Smooth muscle cell (in vitro differentiated cells): Measurements from ENCODE around the gene TMEM9. TPM values are rescaled to one million over a fixed set of nuclear protein-coding genes. Genes with fewer than 3 reads are reported as not detected.

ENCODE experiments used
- DNase-seq: peaks from one replicate; lab custom pipeline; 2025; ENCODE audit not compliant: unreplicated experiment; lab: John Stamatoyannopoulos, UW
- H2AFZ ChIP-seq: fragments of 200-600 bp; sonication (generic); 2 replicates; pipeline ENCODE4 v1.6.0; 2016; ENCODE audit warnings: antibody characterized with exemption, low read depth, mild to moderate bottlenecking
- H3F3A ChIP-seq: fragments of 200-600 bp; sonication (generic); 2 replicates; pipeline ENCODE4 v1.6.0; 2017; ENCODE audit warnings: antibody characterized with exemption, low read depth
- H3K27ac ChIP-seq: fragments of 200-600 bp; sonication (generic); 2 replicates; pipeline ENCODE4 v1.5.1; 2016; ENCODE audit warnings: low read depth, mild to moderate bottlenecking
- H3K27me3 ChIP-seq: fragments of 200-600 bp; sonication (generic); 2 replicates; pipeline ENCODE4 v1.6.1; 2016; ENCODE audit warnings: low read depth, mild to moderate bottlenecking
- H3K36me3 ChIP-seq: fragments of 200-600 bp; sonication (generic); 2 replicates; pipeline ENCODE4 v1.5.1; 2016; ENCODE audit warnings: low read depth
- H3K4me1 ChIP-seq: fragments of 200-600 bp; sonication (generic); 2 replicates; pipeline ENCODE4 v1.5.1; 2016; ENCODE audit warnings: low read depth
- H3K4me2 ChIP-seq: fragments of 200-600 bp; sonication (generic); 2 replicates; pipeline ENCODE4 v1.6.0; 2016; ENCODE audit warnings: mild to moderate bottlenecking
- H3K4me3 ChIP-seq: fragments of 200-600 bp; sonication (generic); 2 replicates; pipeline ENCODE4 v1.5.1; 2016; ENCODE audit warnings: mild to moderate bottlenecking
- H3K79me2 ChIP-seq: fragments of 200-600 bp; sonication (generic); 2 replicates; pipeline ENCODE4 v1.6.0; 2016; ENCODE audit warnings: low read depth, mild to moderate bottlenecking
- H3K9ac ChIP-seq: fragments of 200-600 bp; sonication (generic); 2 replicates; pipeline ENCODE4 v1.6.0; 2016; ENCODE audit warnings: low read depth
- H3K9me3 ChIP-seq: fragments of 200-600 bp; sonication (generic); replicated peaks from 2 replicates; pipeline ENCODE4 v1.5.1; 2016; ENCODE audit warnings: low read depth
- H4K20me1 ChIP-seq: fragments of 200-600 bp; sonication (generic); 2 replicates; pipeline ENCODE4 v1.6.0; 2016; ENCODE audit warnings: low read depth
- WGBS: methylation state at CpG from one replicate; pipeline ENCODE4 v1.1.7; 2016; ENCODE audit warnings: low lambda C conversion rate; 5-methylcytosine and 5-hydroxymethylcytosine counted together
- polyA plus RNA-seq: library from polyadenylated mRNA; unstranded; fragments of >200 nt; fragmentation: Nextera tagmentation; extraction: Ambion mirVana; gene quantifications from 2 replicates; pipeline ENCODE4 v1.2.1, GENCODE V29; 2016
- total RNA-seq: library from RNA; depleted of rRNA; stranded (reverse); fragments of >200 nt; gene quantifications from 2 replicates; pipeline ENCODE4 v1.2.3, GENCODE V29; 2014
- TF ChIP-seq, protein P1 (sequence below): fragments of 200-600 bp; sonication (generic); IDR thresholded peaks from 2 replicates; pipeline ENCODE4 v1.5.1; 2017; ENCODE audit warnings: borderline replicate concordance, mild to moderate bottlenecking, antibody characterized with exemption; ENCODE audit not compliant: insufficient read depth, poor library complexity, severe bottlenecking

TMEM9 gene
- total and polyA plus RNA-seq, 2 experiments from 2014 or later, result 153 to 211 TPM

DNA sequence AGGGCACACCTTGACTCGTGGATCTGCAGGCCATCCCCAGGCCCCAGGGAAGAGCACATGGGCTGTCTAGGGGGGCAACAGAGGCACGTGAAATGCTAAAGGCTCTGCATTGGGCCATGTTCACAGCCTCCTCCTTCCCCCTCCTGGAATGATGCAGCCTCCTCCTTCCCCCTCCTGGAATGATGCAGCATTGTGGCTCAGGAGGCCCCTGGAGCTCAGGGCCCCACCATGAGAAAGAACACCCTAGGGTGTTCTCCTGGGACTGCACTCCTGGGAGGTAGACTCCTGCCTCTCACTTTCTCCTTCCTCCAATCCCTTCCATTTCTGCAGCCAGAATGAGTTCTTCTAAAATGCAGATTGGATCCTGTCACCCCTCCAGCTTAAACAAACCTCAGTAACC, 34.8 kb upstream of the TMEM9 start:
- TF ChIP-seq, protein P1, sequence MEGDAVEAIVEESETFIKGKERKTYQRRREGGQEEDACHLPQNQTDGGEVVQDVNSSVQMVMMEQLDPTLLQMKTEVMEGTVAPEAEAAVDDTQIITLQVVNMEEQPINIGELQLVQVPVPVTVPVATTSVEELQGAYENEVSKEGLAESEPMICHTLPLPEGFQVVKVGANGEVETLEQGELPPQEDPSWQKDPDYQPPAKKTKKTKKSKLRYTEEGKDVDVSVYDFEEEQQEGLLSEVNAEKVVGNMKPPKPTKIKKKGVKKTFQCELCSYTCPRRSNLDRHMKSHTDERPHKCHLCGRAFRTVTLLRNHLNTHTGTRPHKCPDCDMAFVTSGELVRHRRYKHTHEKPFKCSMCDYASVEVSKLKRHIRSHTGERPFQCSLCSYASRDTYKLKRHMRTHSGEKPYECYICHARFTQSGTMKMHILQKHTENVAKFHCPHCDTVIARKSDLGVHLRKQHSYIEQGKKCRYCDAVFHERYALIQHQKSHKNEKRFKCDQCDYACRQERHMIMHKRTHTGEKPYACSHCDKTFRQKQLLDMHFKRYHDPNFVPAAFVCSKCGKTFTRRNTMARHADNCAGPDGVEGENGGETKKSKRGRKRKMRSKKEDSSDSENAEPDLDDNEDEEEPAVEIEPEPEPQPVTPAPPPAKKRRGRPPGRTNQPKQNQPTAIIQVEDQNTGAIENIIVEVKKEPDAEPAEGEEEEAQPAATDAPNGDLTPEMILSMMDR, result no peak
- no peak overlapping the region for H3K4me3 ChIP-seq
- H2AFZ ChIP-seq, result no peak overlapping the region
- H3K27ac ChIP-seq, result no peak overlapping the region
- H3K79me2 ChIP-seq, result no peaks in the 10 kb centered on the region
- no peak for DNase-seq
- no peaks in the 10 kb centered on the region for H3K27me3 ChIP-seq
- no peak overlapping the region for H3K4me2 ChIP-seq
- WGBS, result 85% methylated on average over 2 of the region's 2 CpGs
- no peaks in the 10 kb centered on the region for H3K36me3 ChIP-seq
- no peaks in the 10 kb centered on the region for H4K20me1 ChIP-seq
- peaks cover 8% of the 10 kb centered on the region for H3F3A ChIP-seq
- H3K9me3 ChIP-seq, result no peaks in the 10 kb centered on the region
- peaks cover 18% of the 10 kb centered on the region for H3K4me1 ChIP-seq
- H3K9ac ChIP-seq, result no peak overlapping the region

DNA sequence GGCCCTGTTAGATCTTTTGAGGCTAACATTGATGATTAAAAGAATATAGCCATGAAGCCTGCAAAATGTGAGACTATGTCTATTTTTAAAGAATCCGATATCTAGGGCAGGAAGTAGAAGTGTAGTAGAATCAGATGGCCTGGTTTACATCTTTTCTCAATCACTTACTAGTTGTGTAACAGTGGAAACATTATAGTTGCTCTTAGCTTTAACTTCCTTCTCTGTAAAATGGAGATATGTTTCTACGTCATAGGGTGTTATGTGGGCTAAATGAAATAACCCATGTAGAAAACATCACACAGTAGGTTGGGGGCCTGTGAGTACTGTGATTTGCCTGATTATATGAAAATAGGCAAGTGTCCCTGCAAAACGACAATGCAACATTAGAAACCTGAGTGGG, 31.9 kb upstream of the TMEM9 start:
- no peaks in the 10 kb centered on the region for H3K79me2 ChIP-seq
- 48% methylated on average over 3 of the region's 3 CpGs for WGBS

DNA sequence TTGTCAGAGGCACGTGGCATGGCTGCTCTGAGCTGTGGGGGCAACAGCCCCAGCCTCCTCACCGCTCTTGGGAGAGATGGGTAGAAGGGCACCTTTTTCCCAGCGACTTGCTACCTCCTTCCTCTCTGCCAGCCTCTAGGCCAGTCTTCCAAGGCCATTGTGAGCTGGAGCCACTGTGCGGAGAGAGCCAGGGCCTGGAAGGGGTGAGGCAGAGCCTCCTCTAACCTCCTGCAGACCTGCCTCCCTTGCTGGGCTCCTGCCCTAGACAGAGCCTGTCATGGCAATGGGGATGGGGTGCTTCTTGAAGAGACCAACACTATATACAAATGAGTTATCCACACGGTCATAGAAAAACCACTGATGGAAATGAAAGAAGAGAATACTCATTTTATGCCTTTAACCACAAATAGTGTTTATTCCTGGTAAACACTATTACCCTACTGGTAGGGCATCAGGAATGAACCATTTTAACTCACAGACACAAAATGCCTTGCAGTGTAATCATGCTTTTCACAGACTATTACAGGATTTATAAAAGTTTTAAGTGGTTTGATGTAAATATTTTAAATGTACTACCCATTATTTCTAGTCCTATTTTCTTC, 31.4 kb upstream of the TMEM9 start:
- peaks cover 8% of the 10 kb centered on the region for H3F3A ChIP-seq
- no peak for DNase-seq
- H3K9ac ChIP-seq, result no peak overlapping the region
- 72% methylated on average over 5 of the region's 5 CpGs for WGBS
- no peak overlapping the region for H3K4me3 ChIP-seq
- H3K9me3 ChIP-seq, result no peaks in the 10 kb centered on the region
- peaks cover 15% of the 10 kb centered on the region for H3K27me3 ChIP-seq
- H3K4me1 ChIP-seq, result peaks cover 8% of the 10 kb centered on the region
- TF ChIP-seq, protein P1, result no peak
- H4K20me1 ChIP-seq, result no peaks in the 10 kb centered on the region
- no peaks in the 10 kb centered on the region for H3K79me2 ChIP-seq
- H3K4me2 ChIP-seq, result peak overlapping the region; percentile 55
- no peaks in the 10 kb centered on the region for H3K36me3 ChIP-seq
- peak overlapping the region; percentile 50 for H3K27ac ChIP-seq
- no peak overlapping the region for H2AFZ ChIP-seq

More for the DNA sequence above, 31.9 kb upstream of the TMEM9 start:
- no peaks in the 10 kb centered on the region for H3K9me3 ChIP-seq
- TF ChIP-seq, protein P1, result no peak
- H3K4me1 ChIP-seq, result peaks cover 10% of the 10 kb centered on the region
- no peaks in the 10 kb centered on the region for H4K20me1 ChIP-seq
- DNase-seq, result no peak
- H3K27ac ChIP-seq, result peak overlapping the region; percentile 50
- peak overlapping the region; percentile 55 for H3K4me2 ChIP-seq
- H3K4me3 ChIP-seq, result no peak overlapping the region
- H3K9ac ChIP-seq, result no peak overlapping the region
- no peaks in the 10 kb centered on the region for H3K36me3 ChIP-seq
- H3K27me3 ChIP-seq, result peaks cover 12% of the 10 kb centered on the region
- peaks cover 8% of the 10 kb centered on the region for H3F3A ChIP-seq
- H2AFZ ChIP-seq, result no peak overlapping the region

DNA sequence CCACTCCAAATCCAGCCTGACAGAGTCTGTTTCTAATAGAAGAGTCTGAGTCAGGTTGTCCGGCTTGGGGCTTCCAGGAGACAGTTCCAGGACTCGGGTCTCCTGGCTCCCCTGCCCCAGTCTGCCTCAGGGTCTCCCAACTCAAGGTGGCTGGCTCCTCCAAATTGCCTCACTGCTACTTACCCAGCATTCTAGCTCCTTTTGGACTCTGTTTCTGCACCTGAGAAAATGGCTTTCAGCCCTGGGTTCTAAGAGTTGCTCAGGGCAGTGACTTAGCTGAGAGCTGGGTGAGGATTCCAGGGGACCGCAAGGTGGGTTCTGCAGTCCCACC, 30.8 kb upstream of the TMEM9 start:
- Histone ChIP-seq H3K79me2 (no peaks in the 10 kb centered on the region), H3F3A (peaks cover 8% of the 10 kb centered on the region), H3K27me3 (peaks cover 15% of the 10 kb centered on the region), H3K4me1 (peaks cover 5% of the 10 kb centered on the region), H2AFZ (no peak overlapping the region), H3K27ac (peak overlapping the region; percentile 50), H3K4me3 (no peak overlapping the region), H3K9ac (no peak overlapping the region), H3K9me3 (no peaks in the 10 kb centered on the region), H4K20me1 (no peaks in the 10 kb centered on the region), H3K36me3 (no peaks in the 10 kb centered on the region), H3K4me2 (peak overlapping the region; percentile 55)
- TF ChIP-seq, protein P1, result no peak
- 38% methylated on average over 3 of the region's 3 CpGs for WGBS
- DNase-seq, result no peak
